IMR-90 (cell line): Measurements from ENCODE around the gene PSKH1. TPM values are rescaled to one million over a fixed set of nuclear protein-coding genes. Genes with fewer than 3 reads are reported as not detected.

Experiments used
- ATAC-seq: fragments of 200-7000 bp; cut with Tn5 transposase; 2 replicates; pipeline ENCODE4 v1.9.1; 2020; ENCODE audit warnings: low read depth, mild to moderate bottlenecking, moderate library complexity
- BruUV-seq: library from RNA; stranded (reverse); fragments of 400-500 nt; replicated peaks from 2 replicates; lab custom pipeline; 2021; lab: Mats Ljungman, UMichigan
- CTCF ChIA-PET: fragments of 300-600 bp; formaldehyde crosslinking; extraction: SDS; loops from one replicate; lab custom pipeline; 2021; ENCODE audit warnings: antibody characterized with exemption; lab: Yijun Ruan, JAX
- POLR2A ChIA-PET: fragments of 300-600 bp; sonication (Branson Sonifier 250); formaldehyde crosslinking; loops from one replicate; lab custom pipeline; 2022; ENCODE audit warnings: antibody characterized with exemption; ENCODE audit not compliant: unreplicated experiment; lab: Charles Lee
- DNase-seq: peaks from one replicate; pipeline ENCODE4 v3.0.0; 2013
- H2AFZ ChIP-seq: replicated peaks from 2 replicates; pipeline ENCODE3; 2013; ENCODE audit warnings: low read length, mild to moderate bottlenecking; ENCODE audit not compliant: poor library complexity
- H2AK5ac ChIP-seq: 2 replicates; pipeline ENCODE4 v1.6.1; 2013; ENCODE audit warnings: low read depth, low read length, inconsistent platforms
- H2AK9ac ChIP-seq: replicated peaks from 2 replicates; pipeline ENCODE3; 2013; ENCODE audit warnings: mild to moderate bottlenecking, low read depth, low read length, moderate library complexity; ENCODE audit not compliant: poor library complexity
- H2BK120ac ChIP-seq: 2 replicates; pipeline ENCODE4 v1.6.1; 2013; ENCODE audit warnings: low read depth, low read length, inconsistent platforms
- H2BK15ac ChIP-seq: 3 replicates; pipeline ENCODE4 v1.6.1; 2013; ENCODE audit warnings: low read depth, low read length, inconsistent platforms
- H2BK20ac ChIP-seq: 2 replicates; pipeline ENCODE4 v1.6.1; 2013; ENCODE audit warnings: low read depth, mild to moderate bottlenecking, inconsistent platforms, low read length, moderate library complexity
- H2BK5ac ChIP-seq: 2 replicates; pipeline ENCODE4 v1.6.1; 2013; ENCODE audit warnings: mild to moderate bottlenecking, low read depth, low read length, inconsistent platforms; ENCODE audit not compliant: poor library complexity, severe bottlenecking
- H3K14ac ChIP-seq: replicated peaks from 2 replicates; pipeline ENCODE4 v1.6.1; 2013; ENCODE audit warnings: low read depth, low read length, inconsistent platforms
- H3K18ac ChIP-seq: 2 replicates; pipeline ENCODE4 v1.6.1; 2013; ENCODE audit warnings: low read depth, low read length, control low read depth
- H3K23ac ChIP-seq: 2 replicates; pipeline ENCODE4 v1.6.1; 2013; ENCODE audit warnings: low read depth, low read length, inconsistent platforms
- H3K27ac ChIP-seq: 2 replicates; pipeline ENCODE4 v1.5.1; 2013; ENCODE audit warnings: mild to moderate bottlenecking, control low read depth, low read length; ENCODE audit not compliant: insufficient read depth
- H3K27me3 ChIP-seq: 2 replicates; pipeline ENCODE4 v1.6.1; 2013; ENCODE audit warnings: low read length; ENCODE audit not compliant: control insufficient read depth, insufficient read depth
- H3K36me3 ChIP-seq: 2 replicates; pipeline ENCODE4 v1.6.1; 2013; ENCODE audit warnings: low read length, mixed read lengths; ENCODE audit not compliant: control insufficient read depth, insufficient read depth
- H3K4ac ChIP-seq: 2 replicates; pipeline ENCODE4 v1.6.1; 2013; ENCODE audit warnings: low read depth, low read length, inconsistent platforms
- H3K4me1 ChIP-seq: 2 replicates; pipeline ENCODE4 v1.6.1; 2013; ENCODE audit warnings: low read length, mixed read lengths; ENCODE audit not compliant: control insufficient read depth, insufficient read depth
- H3K4me2 ChIP-seq: 2 replicates; pipeline ENCODE4 v1.6.1; 2013; ENCODE audit warnings: low read depth, mild to moderate bottlenecking, control low read depth, low read length, moderate library complexity
- H3K4me3 ChIP-seq: 2 replicates; pipeline ENCODE4 v1.5.1; 2013; ENCODE audit warnings: low read depth, mild to moderate bottlenecking, control low read depth, low read length, moderate library complexity; ENCODE audit not compliant: insufficient read depth
- H3K56ac ChIP-seq: 2 replicates; pipeline ENCODE4 v1.6.1; 2013; ENCODE audit warnings: low read length, inconsistent platforms; ENCODE audit not compliant: insufficient read depth; ENCODE audit errors: extremely low read depth
- H3K79me1 ChIP-seq, 2 experiments: 2 replicates each; pipeline ENCODE4 v1.6.1; 2013; ENCODE audit warnings: low read length in 2 of 2, inconsistent platforms in 1 of 2, low read depth in 1 of 2
- H3K9ac ChIP-seq: 2 replicates; pipeline ENCODE4 v1.6.1; 2013; ENCODE audit warnings: low read depth, low read length, control low read depth
- H3K9me1 ChIP-seq: 2 replicates; pipeline ENCODE4 v1.6.1; 2013; ENCODE audit warnings: low read length, inconsistent platforms; ENCODE audit not compliant: insufficient read depth
- H3K9me3 ChIP-seq: 2 replicates; pipeline ENCODE4 v1.6.1; 2013; ENCODE audit warnings: low read length; ENCODE audit not compliant: control insufficient read depth, insufficient read depth
- H4K20me1 ChIP-seq: 2 replicates; pipeline ENCODE4 v1.6.1; 2013; ENCODE audit warnings: low read length, inconsistent platforms; ENCODE audit not compliant: insufficient read depth
- H4K5ac ChIP-seq: 2 replicates; pipeline ENCODE4 v1.6.1; 2013; ENCODE audit warnings: mild to moderate bottlenecking, low read depth, low read length, control low read depth
- H4K8ac ChIP-seq, 2 experiments: 2 replicates each; pipeline ENCODE4 v1.6.1; 2013; ENCODE audit warnings: low read depth in 2 of 2, low read length in 2 of 2, control low read depth in 1 of 2, inconsistent platforms in 1 of 2
- H4K91ac ChIP-seq: 2 replicates; pipeline ENCODE4 v1.6.1; 2013; ENCODE audit warnings: low read depth, low read length, inconsistent platforms; ENCODE audit not compliant: insufficient read depth
- CHD1 ChIP-seq: IDR thresholded peaks from 2 replicates; pipeline ENCODE4 v1.6.1; 2012; ENCODE audit warnings: low read depth, low read length, improper control_type of control experiment
- RAD21 ChIP-seq: IDR thresholded peaks from 2 replicates; pipeline ENCODE4 v1.6.1; 2012; ENCODE audit warnings: low read length, improper control_type of control experiment
- SMC3 ChIP-seq: fragments of 150-350 bp; IDR thresholded peaks from 2 replicates; pipeline ENCODE4 v1.6.1; 2016; ENCODE audit warnings: low read depth, mild to moderate bottlenecking, antibody characterized with exemption, low read length, moderate library complexity
- WGBS, 2 experiments: methylation state at CpG; one replicate each; pipeline versions ENCODE4 v1.1.5 to v1.1.7; 2013; ENCODE audit warnings: missing lambda C conversion rate in 2 of 2; ENCODE audit not compliant: insufficient read length in 1 of 2; ENCODE audit errors: extremely low coverage in 2 of 2; 5-methylcytosine and 5-hydroxymethylcytosine counted together
- dilution Hi-C: fragments of 300-500 bp; cut with HindIII; formaldehyde crosslinking; loops from one replicate; pipeline ENCODE4 v1.14.3; 2018; ENCODE audit warnings: low sequenced_read_pairs; ENCODE audit not compliant: unreplicated experiment
- in situ Hi-C: fragments of 300-500 bp; cut with MboI; formaldehyde crosslinking; loops from 3 replicates; pipeline ENCODE4 v1.14.3; 2019; ENCODE audit warnings: low sequenced_read_pairs, inconsistent platforms, mixed read lengths
- intact Hi-C: fragments of 100-400 bp; cut with micrococcal nuclease; formaldehyde crosslinking; loops from 2 replicates; pipeline ENCODE4 v1.10.0; 2022
- polyA plus RNA-seq, 3 experiments: library from polyadenylated mRNA; depleted of rRNA; stranded (reverse); fragments of >200 nt; gene quantifications; 2 replicates each; pipeline ENCODE4 v1.2.3, GENCODE V29; 2012; ENCODE audit warnings: low replicate concordance in 1 of 3
- total RNA-seq: library from RNA; depleted of rRNA; stranded (reverse); fragments of >200 nt; gene quantifications from 2 replicates; pipeline ENCODE4 v1.2.3, GENCODE V29; 2012
- TF ChIP-seq, protein P1 (sequence below): conservative IDR thresholded peaks from 2 replicates; pipeline ENCODE4 v1.5.1; 2012; ENCODE audit warnings: mild to moderate bottlenecking, low read depth, low read length, improper control_type of control experiment

The PSKH1 gene
- total and polyA plus RNA-seq, 2 of the 4 experiments (the other 2 are of a cell fraction): 11.5 to 26.7 TPM

DNA sequence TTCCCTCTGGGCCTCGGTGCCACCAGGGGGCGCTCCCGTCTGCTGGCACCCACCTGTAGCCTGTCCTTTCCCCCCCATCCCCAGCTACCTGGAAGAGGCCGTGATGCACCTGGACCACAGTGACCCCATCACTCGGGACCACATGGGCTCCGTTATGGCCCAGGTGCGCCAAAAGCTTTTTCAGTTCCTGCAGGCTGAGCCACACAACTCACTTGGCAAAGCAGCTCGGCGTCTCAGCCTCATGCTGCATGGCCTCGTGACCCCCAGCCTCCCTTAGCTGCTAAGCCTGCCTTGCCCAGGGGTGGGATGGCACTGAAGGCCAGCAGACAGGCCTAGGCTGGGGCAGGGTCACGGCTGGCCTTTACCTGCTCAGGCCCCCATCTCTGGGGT lies 9.2 kb upstream of the PSKH1 start:
- Histone ChIP-seq H3K36me3 (peaks cover 55% of the 10 kb centered on the region), H3K56ac (no peak overlapping the region), H3K9me3 (no peaks in the 10 kb centered on the region), H4K5ac (no peak overlapping the region), H3K4me2 (no peak overlapping the region), H3K27me3 (no peaks in the 10 kb centered on the region), H3K27ac (no peak overlapping the region), H2AK5ac (no peak overlapping the region), H3K14ac (no peak overlapping the region), H2AK9ac (peak overlapping the region; percentile 86), H3K4ac (no peak overlapping the region), H4K20me1 (peaks cover 32% of the 10 kb centered on the region), H2BK5ac (no peak overlapping the region), H3K79me1 (peaks cover 0 to 5% of the 10 kb centered on the region in 2 experiments; a peak in 2 of 4 replicates), H3K4me3 (no peak overlapping the region), H2BK120ac (no peak overlapping the region), H3K4me1 (peaks cover 4% of the 10 kb centered on the region; the same call in 1 of the 2 replicates), H2AFZ (peak overlapping the region; percentile 13), H3K23ac (no peak overlapping the region), H2BK15ac (no peak overlapping the region), H4K8ac (no peak overlapping the region), H3K9me1 (no peaks in the 10 kb centered on the region), H4K91ac (no peak overlapping the region), H3K9ac (no peak overlapping the region), H3K18ac (no peak overlapping the region), H2BK20ac (no peak overlapping the region)
- ChIA-PET POLR2A (no interaction called here), CTCF (interaction anchor here (0.6 to 1.9 kb wide), 9 partner anchors 8 to 67 kb away, joined by 3 to 14 read pairs (median 4); partner anchors contain the start of gene PSKH1)
- in situ Hi-C loops (no loop called here), intact Hi-C loops (loop anchor here (1.0 kb wide), 2 partner anchors 18 to 44 kb away; no protein-coding TSS in a partner anchor), dilution Hi-C loops (no loop called here)
- TF ChIP-seq SMC3: peak; percentile 79
- TF ChIP-seq RAD21: peak; percentile 74
- TF ChIP-seq, protein P1, sequence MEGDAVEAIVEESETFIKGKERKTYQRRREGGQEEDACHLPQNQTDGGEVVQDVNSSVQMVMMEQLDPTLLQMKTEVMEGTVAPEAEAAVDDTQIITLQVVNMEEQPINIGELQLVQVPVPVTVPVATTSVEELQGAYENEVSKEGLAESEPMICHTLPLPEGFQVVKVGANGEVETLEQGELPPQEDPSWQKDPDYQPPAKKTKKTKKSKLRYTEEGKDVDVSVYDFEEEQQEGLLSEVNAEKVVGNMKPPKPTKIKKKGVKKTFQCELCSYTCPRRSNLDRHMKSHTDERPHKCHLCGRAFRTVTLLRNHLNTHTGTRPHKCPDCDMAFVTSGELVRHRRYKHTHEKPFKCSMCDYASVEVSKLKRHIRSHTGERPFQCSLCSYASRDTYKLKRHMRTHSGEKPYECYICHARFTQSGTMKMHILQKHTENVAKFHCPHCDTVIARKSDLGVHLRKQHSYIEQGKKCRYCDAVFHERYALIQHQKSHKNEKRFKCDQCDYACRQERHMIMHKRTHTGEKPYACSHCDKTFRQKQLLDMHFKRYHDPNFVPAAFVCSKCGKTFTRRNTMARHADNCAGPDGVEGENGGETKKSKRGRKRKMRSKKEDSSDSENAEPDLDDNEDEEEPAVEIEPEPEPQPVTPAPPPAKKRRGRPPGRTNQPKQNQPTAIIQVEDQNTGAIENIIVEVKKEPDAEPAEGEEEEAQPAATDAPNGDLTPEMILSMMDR: peak; percentile 77
- no peak for TF ChIP-seq CHD1
- peak; percentile 26 for DNase-seq
- ATAC-seq: peak; percentile 30
- no TSS peak for BruUV-seq
- WGBS, 2 experiments: 68% methylated on average over 5 of the region's 11 CpGs; no CpG with 5 or more reads in 1 of the 2 experiments
